SU-DHL-6 (cell line): Measurements from ENCODE around the gene ZNF134.

Source experiments
- CTCF ChIP-seq: fragments of 200-600 bp; sonication (generic); IDR thresholded peaks from one replicate; pipeline ENCODE4 v1.5.1; 2017; ENCODE audit warnings: antibody characterized with exemption, mild to moderate bottlenecking, low read length, moderate library complexity; ENCODE audit not compliant: insufficient read depth, poor library complexity, severe bottlenecking
- EZH2phosphoT487 ChIP-seq: fragments of 200-600 bp; sonication (generic), shearing (Covaris generic); conservative IDR thresholded peaks from 2 replicates; pipeline ENCODE4 v1.6.1; 2018; ENCODE audit warnings: mild to moderate bottlenecking, antibody characterized with exemption, low read length, moderate library complexity, mixed read lengths

GRCh38 chr19:57632987-57633831 is 19.2 kb downstream of the ZNF134 start, which contains the start of gene ZNF211:
- TF ChIP-seq CTCF (no peak), EZH2phosphoT487 (no peak)
